ENCODE data around the gene TAS2R3. TPM values are rescaled to one million over a fixed set of nuclear protein-coding genes. Genes with fewer than 3 reads are reported as not detected.

The TAS2R3 gene
- total and polyA plus RNA-seq, 9 donors: 0.17 to 4.9 (median 3.1) TPM

GRCh38 chr7:141737118-141737835, 26.6 kb upstream of the TAS2R3 start:
- H3K27me3 ChIP-seq: no peaks in the 10 kb centered on the region
- TF ChIP-seq POLR2A (IDR thresholded peaks at IDR 0.05): no peak
- no peak for TF ChIP-seq CTCF (IDR thresholded peaks at IDR 0.05)
- TF ChIP-seq EP300 (IDR thresholded peaks at IDR 0.05): no peak
- H3K4me3 ChIP-seq: peak overlapping the region; percentile 89
- WGBS, 3 donors: 51 to 69% (median 62%) methylated on average over 11 of the region's 11 CpGs
- intact Hi-C loops (cut with DNase I): no loop called here
- no peaks in the 10 kb centered on the region for H3K36me3 ChIP-seq
- H3K4me1 ChIP-seq (ENCODE audit: insufficient read depth): peaks cover 4% of the 10 kb centered on the region
- peak in 1 of 5 donors; percentile 22 for DNase-seq
- H3K27ac ChIP-seq: peak overlapping the region; percentile 46 to 77
- H3K9me3 ChIP-seq: no peaks in the 10 kb centered on the region

GRCh38 chr7:141737836-141738591, 25.9 kb upstream of the TAS2R3 start, which contains the start of gene SSBP1:
TSS of gene SSBP1 (plus strand) at chr7:141738358. CDS start at chr7:141739167, 809 bp downstream.
- Histone ChIP-seq H3K27me3 (no peaks in the 10 kb centered on the region), H3K9me3 (no peaks in the 10 kb centered on the region), H3K4me1 (ENCODE audit: insufficient read depth) (peaks cover 4% of the 10 kb centered on the region), H3K4me3 (peak within 1 kb of the TSS; percentile 89), H3K27ac (peak within 1 kb of the TSS; percentile 52 to 77), H3K36me3 (no peaks in the 10 kb centered on the region)
- peak; percentile 83 to 91 (median 87) for DNase-seq
- intact Hi-C loops (cut with DNase I): no loop called here
- WGBS, 3 donors: 0 to 1% (median 0%) methylated on average over 46 of the region's 46 CpGs
- TF ChIP-seq CTCF (IDR thresholded peaks at IDR 0.05) (peak; percentile 66 to 73 (median 69)), EP300 (IDR thresholded peaks at IDR 0.05) (no peak), POLR2A (IDR thresholded peaks at IDR 0.05) (peak; percentile 59)

- WGBS, 3 donors: 1 to 2% (median 1%) methylated on average over 6 of the region's 6 CpGs
- intact Hi-C loops (cut with DNase I): no loop called here
- Histone ChIP-seq H3K9me3 (no peaks in the 10 kb centered on the region), H3K4me1 (ENCODE audit: insufficient read depth) (peaks cover 4% of the 10 kb centered on the region), H3K27me3 (no peaks in the 10 kb centered on the region), H3K36me3 (no peaks in the 10 kb centered on the region), H3K27ac (peak overlapping the region; percentile 52 to 77), H3K4me3 (peak overlapping the region; percentile 89)
- DNase-seq: no peak
- TF ChIP-seq POLR2A (IDR thresholded peaks at IDR 0.05): no peak
Measured at GRCh38 chr7:141738592-141739013, 25.3 kb upstream of the TAS2R3 start.

- intact Hi-C loops (cut with DNase I): no loop called here
- Histone ChIP-seq H3K27me3 (no peaks in the 10 kb centered on the region), H3K4me3 (no peak overlapping the region), H3K9me3 (no peaks in the 10 kb centered on the region), H3K4me1 (ENCODE audit: insufficient read depth) (peaks cover 4% of the 10 kb centered on the region), H3K27ac (no peak overlapping the region), H3K36me3 (no peaks in the 10 kb centered on the region)
- no peak for DNase-seq
- no peak for TF ChIP-seq CTCF (IDR thresholded peaks at IDR 0.05)
- TF ChIP-seq POLR2A (IDR thresholded peaks at IDR 0.05): no peak
- no peak for TF ChIP-seq EP300 (IDR thresholded peaks at IDR 0.05)
- 45 to 67% (median 60%) methylated on average over 3 of the region's 3 CpGs for WGBS, 3 donors
Measured at GRCh38 chr7:141739250-141739649, 24.6 kb upstream of the TAS2R3 start.
